ENCODE data around the gene KIAA1671. TPM values are rescaled to one million over a fixed set of nuclear protein-coding genes. Genes with fewer than 3 reads are reported as not detected.

The KIAA1671 gene
- total and polyA plus RNA-seq, 2 donors (not counting 1 experiment from before 2014, with no cell fraction given): 0.01 to 0.02 TPM

DNA sequence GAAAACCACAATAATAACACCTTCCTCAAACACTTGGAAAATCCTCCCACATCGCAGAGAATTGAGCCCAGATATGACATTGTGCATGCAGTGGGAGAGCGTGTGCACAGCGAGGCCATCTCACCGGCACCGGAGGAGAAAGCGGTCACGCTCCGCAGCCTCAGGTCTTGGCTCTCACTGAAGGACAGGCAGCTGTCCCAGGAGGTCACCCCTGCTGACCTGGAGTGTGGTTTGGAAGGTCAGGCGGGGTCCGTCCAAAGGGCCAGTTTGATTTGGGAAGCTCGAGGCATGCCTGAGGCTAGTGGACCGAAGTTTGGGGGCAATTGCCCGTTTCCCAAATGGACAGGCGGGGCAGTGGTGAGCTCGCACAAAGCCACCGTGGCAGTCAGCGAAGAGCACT is 86.7 kb downstream of the KIAA1671 start:
- H3K79me2 ChIP-seq (ENCODE audit: control insufficient read depth, insufficient read depth, low read length): no peaks in the 10 kb centered on the region
- H3K36me3 ChIP-seq (replicated peaks in 1 of 2; ENCODE audit: control extremely low read depth in 1 of 2, control insufficient read depth in 1 of 2, extremely low read depth in 1 of 2, insufficient read depth in 2 of 2, low read length in 1 of 2): no peaks in the 10 kb centered on the region
- ATAC-seq (ENCODE audit: low read depth) (no peak), DNase-seq (no peak)
- H4K20me1 ChIP-seq (ENCODE audit: control insufficient read depth, insufficient read depth, low read length, poor library complexity, severe bottlenecking): no peaks in the 10 kb centered on the region
- TF ChIP-seq EZH2 (IDR thresholded peaks at IDR 0.05; ENCODE audit: borderline replicate concordance, insufficient read depth, low read depth, low read length, poor library complexity, severe bottlenecking): no peak
- TF ChIP-seq, protein P1, sequence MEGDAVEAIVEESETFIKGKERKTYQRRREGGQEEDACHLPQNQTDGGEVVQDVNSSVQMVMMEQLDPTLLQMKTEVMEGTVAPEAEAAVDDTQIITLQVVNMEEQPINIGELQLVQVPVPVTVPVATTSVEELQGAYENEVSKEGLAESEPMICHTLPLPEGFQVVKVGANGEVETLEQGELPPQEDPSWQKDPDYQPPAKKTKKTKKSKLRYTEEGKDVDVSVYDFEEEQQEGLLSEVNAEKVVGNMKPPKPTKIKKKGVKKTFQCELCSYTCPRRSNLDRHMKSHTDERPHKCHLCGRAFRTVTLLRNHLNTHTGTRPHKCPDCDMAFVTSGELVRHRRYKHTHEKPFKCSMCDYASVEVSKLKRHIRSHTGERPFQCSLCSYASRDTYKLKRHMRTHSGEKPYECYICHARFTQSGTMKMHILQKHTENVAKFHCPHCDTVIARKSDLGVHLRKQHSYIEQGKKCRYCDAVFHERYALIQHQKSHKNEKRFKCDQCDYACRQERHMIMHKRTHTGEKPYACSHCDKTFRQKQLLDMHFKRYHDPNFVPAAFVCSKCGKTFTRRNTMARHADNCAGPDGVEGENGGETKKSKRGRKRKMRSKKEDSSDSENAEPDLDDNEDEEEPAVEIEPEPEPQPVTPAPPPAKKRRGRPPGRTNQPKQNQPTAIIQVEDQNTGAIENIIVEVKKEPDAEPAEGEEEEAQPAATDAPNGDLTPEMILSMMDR (IDR thresholded peaks at IDR 0.05): no peak
- H2AFZ ChIP-seq (ENCODE audit: insufficient read depth, low read depth, low read length, poor library complexity, severe bottlenecking): no peak overlapping the region
- WGBS (ENCODE audit: insufficient coverage): 95% methylated on average over 16 of the region's 17 CpGs
- H3K27ac ChIP-seq (ENCODE audit: low read length in 2 of 2): no peak overlapping the region
- Mint-ChIP-seq H3K4me1 (no peaks in the 10 kb centered on the region), H3K27ac (no peak overlapping the region), H3K27me3 (peaks cover 10% of the 10 kb centered on the region), H3K4me3 (no peak overlapping the region), H3K9me3 (ENCODE audit: insufficient read depth) (no peaks in the 10 kb centered on the region)
- H3K4me1 ChIP-seq (ENCODE audit: control insufficient read depth in 2 of 2, insufficient read depth in 2 of 2, low read length in 2 of 2): no peaks in the 10 kb centered on the region
- H3K27me3 ChIP-seq (replicated peaks in 1 of 4; ENCODE audit: control extremely low read depth in 1 of 4, control insufficient read depth in 3 of 4, insufficient read depth in 4 of 4, low read length in 3 of 4): no peaks in the 10 kb centered on the region
- no peaks in the 10 kb centered on the region for H3K9me3 ChIP-seq (ENCODE audit: control extremely low read depth in 1 of 3, control insufficient read depth in 2 of 3, insufficient read depth in 1 of 3, low read length in 2 of 3)
- intact Hi-C loops (cut with micrococcal nuclease): no loop called here
- CTCF ChIA-PET: no interaction called here
- H3K4me2 ChIP-seq (replicated peaks; ENCODE audit: low read depth, low read length, poor library complexity, severe bottlenecking): no peak overlapping the region
- POLR2A ChIA-PET: no interaction called here
- H3K9ac ChIP-seq (ENCODE audit: low read length): no peak overlapping the region
- no peak overlapping the region for H3K4me3 ChIP-seq (ENCODE audit: control extremely low read depth in 1 of 5, extremely low read depth in 1 of 5, insufficient read depth in 1 of 5, low read depth in 2 of 5, low read length in 4 of 5)

DNA sequence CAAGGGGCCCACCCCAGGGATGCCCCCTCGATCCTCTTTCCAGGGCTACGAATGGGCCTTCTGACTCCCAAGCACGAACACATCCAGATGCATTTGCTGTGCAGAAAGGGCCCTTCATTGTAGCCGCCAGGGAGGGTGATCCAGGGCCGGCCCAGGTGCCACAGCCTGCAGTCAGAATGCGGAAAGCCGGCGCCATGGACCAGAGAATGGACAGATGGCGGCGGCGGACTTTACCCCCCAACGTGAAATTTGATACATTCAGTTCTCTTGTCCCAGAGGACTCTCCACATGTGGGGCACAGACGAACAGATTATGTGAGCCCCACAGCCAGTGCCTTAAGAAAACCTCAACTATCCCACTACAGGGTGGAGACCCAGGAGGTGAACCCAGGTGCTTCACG is 87.2 kb downstream of the KIAA1671 start:
- H3K27ac ChIP-seq (ENCODE audit: low read length in 2 of 2): no peak overlapping the region
- ATAC-seq (ENCODE audit: low read depth) (no peak), DNase-seq (no peak)
- WGBS (ENCODE audit: insufficient coverage): 97% methylated on average over 12 of the region's 14 CpGs
- ChIA-PET POLR2A (no interaction called here), CTCF (no interaction called here)
- no peaks in the 10 kb centered on the region for H3K79me2 ChIP-seq (ENCODE audit: control insufficient read depth, insufficient read depth, low read length)
- H3K9ac ChIP-seq (ENCODE audit: low read length): no peak overlapping the region
- Mint-ChIP-seq H3K27me3 (peaks cover 7% of the 10 kb centered on the region), H3K9me3 (ENCODE audit: insufficient read depth) (no peaks in the 10 kb centered on the region), H3K4me3 (no peak overlapping the region), H3K4me1 (no peaks in the 10 kb centered on the region), H3K27ac (no peak overlapping the region)
- no peaks in the 10 kb centered on the region for H3K9me3 ChIP-seq (ENCODE audit: control extremely low read depth in 1 of 3, control insufficient read depth in 2 of 3, insufficient read depth in 1 of 3, low read length in 2 of 3)
- H3K36me3 ChIP-seq (replicated peaks in 1 of 2; ENCODE audit: control extremely low read depth in 1 of 2, control insufficient read depth in 1 of 2, extremely low read depth in 1 of 2, insufficient read depth in 2 of 2, low read length in 1 of 2): no peaks in the 10 kb centered on the region
- H3K4me1 ChIP-seq (ENCODE audit: control insufficient read depth in 2 of 2, insufficient read depth in 2 of 2, low read length in 2 of 2): no peaks in the 10 kb centered on the region
- intact Hi-C loops (cut with micrococcal nuclease): no loop called here
- H4K20me1 ChIP-seq (ENCODE audit: control insufficient read depth, insufficient read depth, low read length, poor library complexity, severe bottlenecking): no peaks in the 10 kb centered on the region
- no peak overlapping the region for H2AFZ ChIP-seq (ENCODE audit: insufficient read depth, low read depth, low read length, poor library complexity, severe bottlenecking)
- H3K27me3 ChIP-seq (replicated peaks in 1 of 4; ENCODE audit: control extremely low read depth in 1 of 4, control insufficient read depth in 3 of 4, insufficient read depth in 4 of 4, low read length in 3 of 4): no peaks in the 10 kb centered on the region
- H3K4me3 ChIP-seq (ENCODE audit: control extremely low read depth in 1 of 5, extremely low read depth in 1 of 5, insufficient read depth in 1 of 5, low read depth in 2 of 5, low read length in 4 of 5): no peak overlapping the region
- H3K4me2 ChIP-seq (replicated peaks; ENCODE audit: low read depth, low read length, poor library complexity, severe bottlenecking): no peak overlapping the region
- TF ChIP-seq EZH2 (IDR thresholded peaks at IDR 0.05; ENCODE audit: borderline replicate concordance, insufficient read depth, low read depth, low read length, poor library complexity, severe bottlenecking): no peak
- TF ChIP-seq, protein P1 (IDR thresholded peaks at IDR 0.05): no peak
